ENCODE data around the gene SYT12. TPM values are rescaled to one million over a fixed set of nuclear protein-coding genes. Genes with fewer than 3 reads are reported as not detected.

SYT12 gene
- total and polyA plus RNA-seq, 2 of the 4 experiments (the other 2 are of a cell fraction): 0.54 to 0.74 TPM

DNA sequence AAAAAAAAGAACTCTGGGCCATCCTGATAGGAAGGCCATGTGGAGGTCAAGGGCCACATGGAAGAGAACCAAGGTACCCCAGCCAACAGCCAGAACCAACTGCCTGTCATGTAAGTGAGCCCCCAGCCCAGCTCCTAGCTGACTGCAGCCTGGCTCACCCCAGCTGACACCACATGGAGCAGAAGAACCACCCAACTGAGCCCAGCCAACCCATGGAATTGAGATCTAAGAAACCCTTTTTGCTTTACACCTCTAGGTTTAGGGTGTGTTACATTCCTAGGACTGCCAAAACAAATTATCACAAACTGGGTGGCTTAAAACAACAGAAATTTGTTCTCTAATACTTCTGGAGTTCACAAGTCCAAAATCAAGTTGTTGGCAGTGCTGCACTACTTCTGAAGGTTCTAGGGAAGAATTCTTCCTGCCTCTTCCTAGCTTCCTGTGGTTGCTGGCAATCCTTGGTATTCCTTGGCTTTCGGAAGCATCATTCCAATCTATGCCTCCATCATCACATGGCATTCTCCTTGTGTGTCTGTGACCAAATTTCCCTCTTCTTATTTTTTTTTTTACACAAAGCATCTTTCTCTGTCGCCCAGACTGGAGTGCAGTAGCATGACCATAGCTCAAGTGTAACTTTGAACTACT lies 43.5 kb upstream of the SYT12 start:
- no peak overlapping the region for H3K23ac ChIP-seq (ENCODE audit: low read depth, low read length)
- no peak overlapping the region; the same call in 1 of the 2 replicates for H4K91ac ChIP-seq (ENCODE audit: insufficient read depth, low read depth, low read length)
- no peaks in the 10 kb centered on the region for H4K20me1 ChIP-seq (ENCODE audit: insufficient read depth, low read length)
- no peak overlapping the region for H3K27ac ChIP-seq (ENCODE audit: insufficient read depth, low read length)
- intact Hi-C loops (cut with micrococcal nuclease): no loop called here
- H3K14ac ChIP-seq (replicated peaks; ENCODE audit: low read depth, low read length): no peak overlapping the region
- no peak overlapping the region for H4K8ac ChIP-seq (ENCODE audit: low read depth in 2 of 2, low read length in 2 of 2)
- no peak overlapping the region; the same call in 1 of the 2 replicates for H3K4ac ChIP-seq (ENCODE audit: low read depth, low read length)
- dilution Hi-C loops (cut with HindIII; ENCODE audit: low sequenced_read_pairs, unreplicated experiment): no loop called here
- no CpG with 5 or more reads among the region's 2 CpGs for WGBS, 2 experiments (ENCODE audit: extremely low coverage in 2 of 2, insufficient read length in 1 of 2)
- no TSS peak for BruUV-seq (replicated peaks)
- CTCF ChIA-PET: no interaction called here
- no peak overlapping the region for H3K18ac ChIP-seq (ENCODE audit: low read depth, low read length)
- H2AFZ ChIP-seq (replicated peaks; ENCODE audit: low read length, poor library complexity): no peak overlapping the region
- H3K4me1 ChIP-seq (ENCODE audit: control insufficient read depth, insufficient read depth, low read length): peaks cover 11% of the 10 kb centered on the region
- DNase-seq (no peak), ATAC-seq (ENCODE audit: low read depth) (no peak)
- no peak overlapping the region for H2BK5ac ChIP-seq (ENCODE audit: low read depth, low read length, poor library complexity, severe bottlenecking)
- no peak overlapping the region for H3K9ac ChIP-seq (ENCODE audit: low read depth, low read length)
- no peak overlapping the region for H3K56ac ChIP-seq (ENCODE audit: extremely low read depth, insufficient read depth, low read length)
- H2BK20ac ChIP-seq (ENCODE audit: low read depth, low read length): peak overlapping the region; percentile 57; the same call in 1 of the 2 replicates
- H3K36me3 ChIP-seq (ENCODE audit: control insufficient read depth, insufficient read depth, low read length): no peaks in the 10 kb centered on the region
- no peaks in the 10 kb centered on the region for H3K27me3 ChIP-seq (ENCODE audit: control insufficient read depth, insufficient read depth, low read length)
- H3K79me1 ChIP-seq (ENCODE audit: low read depth in 1 of 2, low read length in 2 of 2): no peaks in the 10 kb centered on the region
- peaks cover 12% of the 10 kb centered on the region for H3K9me3 ChIP-seq (ENCODE audit: control insufficient read depth, insufficient read depth, low read length)
- no peak overlapping the region for H4K5ac ChIP-seq (ENCODE audit: low read depth, low read length)
- H3K4me2 ChIP-seq (ENCODE audit: low read depth, low read length): no peak overlapping the region
- in situ Hi-C loops (cut with MboI; ENCODE audit: low sequenced_read_pairs): loop anchor here (5.0 kb wide), 1 partner anchor 287 kb away; no protein-coding TSS in a partner anchor
- H2AK5ac ChIP-seq (ENCODE audit: low read depth, low read length): peak overlapping the region; percentile 57
- H3K4me3 ChIP-seq (ENCODE audit: insufficient read depth, low read depth, low read length): no peak overlapping the region
- TF ChIP-seq RAD21 (IDR thresholded peaks at IDR 0.05; ENCODE audit: low read length): no peak
- no peak for TF ChIP-seq NFE2L2 (IDR thresholded peaks at IDR 0.05; ENCODE audit: low read depth, low read length)
- no peak for TF ChIP-seq RFX5 (IDR thresholded peaks at IDR 0.05; ENCODE audit: low read depth, low read length)
- TF ChIP-seq CEBPB (IDR thresholded peaks at IDR 0.05; ENCODE audit: low read depth, low read length): no peak
- peak overlapping the region; percentile 72; the same call in 2 of the 3 replicates for H2BK15ac ChIP-seq (ENCODE audit: low read depth, low read length)
- no peak overlapping the region for H2AK9ac ChIP-seq (replicated peaks; ENCODE audit: low read depth, low read length, poor library complexity)
- POLR2A ChIA-PET (ENCODE audit: unreplicated experiment): no interaction called here
- peaks cover 10% of the 10 kb centered on the region for H3K9me1 ChIP-seq (ENCODE audit: insufficient read depth, low read length)
- no peak overlapping the region for H2BK120ac ChIP-seq (ENCODE audit: low read depth, low read length)
